HEK293 (cell line): Measurements from ENCODE around the gene PHKB.

ENCODE experiments used
- CTCF ChIP-seq: fragments of 450-650 bp; formaldehyde crosslinking; IDR thresholded peaks from 2 replicates; pipeline ENCODE4 v1.5.1; 2016; ENCODE audit warnings: missing biosample characterization, missing genetic modification characterization
- EGR2 ChIP-seq: fragments of 450-650 bp; formaldehyde crosslinking; IDR thresholded peaks from 2 replicates; pipeline ENCODE4 v1.5.1; 2016; ENCODE audit warnings: low read depth, missing biosample characterization, missing genetic modification characterization
- MYNN ChIP-seq: fragments of 450-650 bp; formaldehyde crosslinking; IDR thresholded peaks from 2 replicates; pipeline ENCODE4 v1.5.1; 2016; ENCODE audit warnings: missing biosample characterization, missing genetic modification characterization, borderline replicate concordance

GRCh38 chr16:47600376-47600775, 139.2 kb downstream of the PHKB start:
- TF ChIP-seq EGR2 (tag by site-specific recombination) (no peak), CTCF (tag by site-specific recombination) (no peak), MYNN (tag by site-specific recombination) (no peak)
